GM23248 (cell line): ENCODE data around the gene ABHD12B. TPM values are rescaled to one million over a fixed set of nuclear protein-coding genes. Genes with fewer than 3 reads are reported as not detected.

Experiments
- DNase-seq: peaks from one replicate; pipeline ENCODE4 v3.0.0-alpha.2; 2015
- H2AFZ ChIP-seq: fragments of 200-600 bp; sonication (generic); 2 replicates; pipeline ENCODE4 v1.6.1; 2016; ENCODE audit warnings: antibody characterized with exemption
- H3F3A ChIP-seq: fragments of 200-600 bp; sonication (generic); 2 replicates; pipeline ENCODE4 v1.6.1; 2016; ENCODE audit warnings: mild to moderate bottlenecking, antibody characterized with exemption, mixed run types; ENCODE audit not compliant: insufficient read depth
- H3K27ac ChIP-seq: fragments of 200-600 bp; sonication (generic); 2 replicates; pipeline ENCODE4 v1.5.1; 2016; ENCODE audit warnings: mild to moderate bottlenecking
- H3K27me3 ChIP-seq: fragments of 200-600 bp; sonication (generic); replicated peaks from 2 replicates; pipeline ENCODE4 v1.6.1; 2016; ENCODE audit warnings: mild to moderate bottlenecking; ENCODE audit not compliant: insufficient read depth
- H3K36me3 ChIP-seq: fragments of 200-600 bp; sonication (generic); 2 replicates; pipeline ENCODE4 v1.6.1; 2016; ENCODE audit warnings: low read depth, mild to moderate bottlenecking
- H3K4me1 ChIP-seq: fragments of 200-600 bp; sonication (generic); 2 replicates; pipeline ENCODE4 v1.6.1; 2016; ENCODE audit warnings: mild to moderate bottlenecking; ENCODE audit not compliant: insufficient read depth
- H3K4me2 ChIP-seq: fragments of 200-600 bp; sonication (generic); one replicate; pipeline ENCODE4 v1.6.1; 2016; ENCODE audit warnings: mild to moderate bottlenecking; ENCODE audit not compliant: unreplicated experiment
- H3K4me3 ChIP-seq: fragments of 200-600 bp; sonication (generic); 2 replicates; pipeline ENCODE4 v1.5.1; 2016; ENCODE audit warnings: mild to moderate bottlenecking
- H3K79me2 ChIP-seq: fragments of 200-600 bp; sonication (generic); 2 replicates; pipeline ENCODE4 v1.6.1; 2016; ENCODE audit warnings: mild to moderate bottlenecking; ENCODE audit not compliant: insufficient read depth
- H3K9ac ChIP-seq: fragments of 200-600 bp; sonication (generic); 2 replicates; pipeline ENCODE4 v1.6.1; 2016; ENCODE audit warnings: mild to moderate bottlenecking
- H3K9me2 ChIP-seq: fragments of 200-600 bp; sonication (generic); 2 replicates; pipeline ENCODE4 v1.6.1; 2016; ENCODE audit warnings: mixed run types, mild to moderate bottlenecking, moderate library complexity; ENCODE audit not compliant: insufficient read depth
- H3K9me3 ChIP-seq: fragments of 200-600 bp; sonication (generic); one replicate; pipeline ENCODE4 v1.6.1; 2017; ENCODE audit warnings: low read depth
- H4K20me1 ChIP-seq: fragments of 200-600 bp; sonication (generic); 2 replicates; pipeline ENCODE4 v1.6.0; 2016; ENCODE audit not compliant: insufficient read depth
- EZH2 ChIP-seq: fragments of 200-600 bp; sonication (generic); IDR thresholded peaks from 2 replicates; pipeline ENCODE4 v1.6.1; 2018; ENCODE audit warnings: antibody characterized with exemption, mild to moderate bottlenecking; ENCODE audit not compliant: insufficient read depth, poor library complexity, severe bottlenecking
- EZH2phosphoT487 ChIP-seq: fragments of 200-600 bp; sonication (generic); IDR thresholded peaks from 2 replicates; pipeline ENCODE4 v1.6.1; 2018; ENCODE audit warnings: antibody characterized with exemption, moderate library complexity, mild to moderate bottlenecking, low read depth; ENCODE audit not compliant: insufficient read depth
- WGBS, 2 experiments: methylation state at CpG; one replicate each; pipeline ENCODE4 v1.1.6; 2015 to 2017; ENCODE audit warnings: low lambda C conversion rate in 2 of 2, low coverage in 1 of 2; ENCODE audit errors: missing lambda C conversion rate in 2 of 2; 5-methylcytosine and 5-hydroxymethylcytosine counted together
- in situ Hi-C: fragments of 300-500 bp; cut with MboI; formaldehyde crosslinking; loops from 2 replicates; pipeline ENCODE4 v1.15.0; 2020
- polyA plus RNA-seq: library from polyadenylated mRNA; unstranded; fragments of >200 nt; fragmentation: Nextera tagmentation; extraction: Ambion mirVana; gene quantifications from 2 replicates; pipeline ENCODE4 v1.2.1, GENCODE V29; 2016
- total RNA-seq: library from RNA; depleted of rRNA; stranded (reverse); fragments of >200 nt; shearing (Covaris generic); gene quantifications from 2 replicates; pipeline ENCODE4 v1.2.3, GENCODE V29; 2014; rRNA removed

The ABHD12B gene
- total RNA-seq (not detected in 2 replicates), polyA plus RNA-seq (0.31 TPM in 1 of 2 replicates, not detected in the other)

- Histone ChIP-seq H2AFZ (peak within 1 kb of the TSS; percentile 13), H3K79me2 (no peaks in the 10 kb centered on the region), H3K4me2 (peak within 1 kb of the TSS; percentile 8), H4K20me1 (no peaks in the 10 kb centered on the region), H3K9me2 (no peaks in the 10 kb centered on the region), H3K9me3 (no peaks in the 10 kb centered on the region), H3K9ac (no peak within 1 kb of the TSS), H3K4me3 (peak within 1 kb of the TSS; percentile 33), H3F3A (peaks cover 9% of the 10 kb centered on the region; the same call in 1 of the 2 replicates), H3K27ac (no peak within 1 kb of the TSS), H3K27me3 (peaks cover 21% of the 10 kb centered on the region), H3K4me1 (no peaks in the 10 kb centered on the region), H3K36me3 (no peaks in the 10 kb centered on the region)
- TF ChIP-seq EZH2 (no peak), EZH2phosphoT487 (no peak)
- 10% methylated on average over 52 to 56 of the region's 63 CpGs for WGBS, 2 experiments
- in situ Hi-C loops = no loop called here
- peak; percentile 53 for DNase-seq
These were observed at the start of gene ABHD12B for GRCh38 chr14:50871914-50872732. ABHD12B (plus strand) TSS chr14:50872053; CDS start chr14:50872175, 122 bp downstream.

- WGBS, 2 experiments = 89 to 93% methylated on average over 11 of the region's 11 CpGs
- peak overlapping the region; percentile 37 for H3K4me3 ChIP-seq
- peaks cover 18% of the 10 kb centered on the region for H3F3A ChIP-seq
- peaks cover 18% of the 10 kb centered on the region for H3K4me1 ChIP-seq
- DNase-seq = peak; percentile 42
- peak overlapping the region; percentile 80 for H3K4me2 ChIP-seq
- peak overlapping the region; percentile 37 for H3K27ac ChIP-seq
- H3K79me2 ChIP-seq = peaks cover 98% of the 10 kb centered on the region
- no peaks in the 10 kb centered on the region for H3K36me3 ChIP-seq
- H4K20me1 ChIP-seq = no peaks in the 10 kb centered on the region; the same call in 1 of the 2 replicates
- in situ Hi-C loops = no loop called here
- peak overlapping the region; percentile 62 for H2AFZ ChIP-seq
- no peaks in the 10 kb centered on the region for H3K9me3 ChIP-seq
- H3K27me3 ChIP-seq = no peaks in the 10 kb centered on the region
- H3K9ac ChIP-seq = peak overlapping the region; percentile 25
- TF ChIP-seq EZH2phosphoT487 (no peak), EZH2 (no peak)
- H3K9me2 ChIP-seq = no peaks in the 10 kb centered on the region
These were observed 49.3 kb upstream of the ABHD12B start for GRCh38 chr14:50822501-50823042.

- peaks cover 100% of the 10 kb centered on the region for H3K79me2 ChIP-seq
- H4K20me1 ChIP-seq = peaks cover 6% of the 10 kb centered on the region
- H3K9me3 ChIP-seq = no peaks in the 10 kb centered on the region
- in situ Hi-C loops = no loop called here
- H3K36me3 ChIP-seq = no peaks in the 10 kb centered on the region
- H3K27me3 ChIP-seq = no peaks in the 10 kb centered on the region
- peaks cover 18% of the 10 kb centered on the region for H3K4me1 ChIP-seq
- peak overlapping the region; percentile 25 for H3K9ac ChIP-seq
- H3K9me2 ChIP-seq = no peaks in the 10 kb centered on the region
- H2AFZ ChIP-seq = peak overlapping the region; percentile 62
- H3F3A ChIP-seq = peaks cover 18% of the 10 kb centered on the region
- TF ChIP-seq EZH2 (no peak), EZH2phosphoT487 (no peak)
- H3K4me2 ChIP-seq = peak overlapping the region; percentile 80
- peak overlapping the region; percentile 37 for H3K27ac ChIP-seq
- peak; percentile 79 for DNase-seq
- 7 to 10% methylated on average over 11 of the region's 11 CpGs for WGBS, 2 experiments
- H3K4me3 ChIP-seq = peak overlapping the region; percentile 37
These were observed 48.6 kb upstream of the ABHD12B start for GRCh38 chr14:50823051-50823761.
